Mesodermal cell (in vitro differentiated cells): Measurements from ENCODE around the gene SUGP2.

ENCODE experiments used
- H3K27ac ChIP-seq: 2 replicates; pipeline ENCODE4 v1.7.0; 2013; ENCODE audit warnings: mild to moderate bottlenecking, low read depth, low read length, moderate library complexity; ENCODE audit not compliant: severe bottlenecking
- H3K36me3 ChIP-seq: 2 replicates; pipeline ENCODE4 v1.7.1; 2013; ENCODE audit warnings: mild to moderate bottlenecking, low read length, moderate library complexity; ENCODE audit not compliant: control insufficient read depth, insufficient read depth
- H3K4me1 ChIP-seq: one replicate; pipeline ENCODE4 v1.7.1; 2013; ENCODE audit warnings: mild to moderate bottlenecking, low read length; ENCODE audit not compliant: insufficient read depth, control insufficient read depth, poor library complexity, severe bottlenecking
- H3K4me3 ChIP-seq: 2 replicates; pipeline ENCODE4 v1.7.0; 2013; ENCODE audit warnings: low read length, control low read depth, mild to moderate bottlenecking; ENCODE audit not compliant: insufficient read depth, poor library complexity, severe bottlenecking; ENCODE audit errors: extremely low read depth
- H3K9me3 ChIP-seq: 2 replicates; pipeline ENCODE4 v1.7.1; 2013; ENCODE audit warnings: mild to moderate bottlenecking, low read length, moderate library complexity; ENCODE audit not compliant: control insufficient read depth
- WGBS, 2 experiments: methylation state at CpG; one replicate each; pipeline ENCODE4 v1.1.5; 2013; ENCODE audit warnings: missing lambda C conversion rate in 2 of 2; ENCODE audit not compliant: insufficient coverage in 2 of 2; 5-methylcytosine and 5-hydroxymethylcytosine counted together

SUGP2 gene

GRCh38 chr19:18990128-18990708 is 43.1 kb downstream of the SUGP2 start:
- H3K9me3 ChIP-seq = no peaks in the 10 kb centered on the region
- WGBS, 2 experiments = 83 to 90% methylated on average over 4 to 5 of the region's 5 CpGs

GRCh38 chr19:18989316-18989715 is 44.0 kb downstream of the SUGP2 start:
- WGBS, 2 experiments = 93 to 95% methylated on average over 9 to 10 of the region's 10 CpGs
- Histone ChIP-seq H3K36me3 (peaks cover 32% of the 10 kb centered on the region), H3K9me3 (no peaks in the 10 kb centered on the region), H3K4me1 (no peaks in the 10 kb centered on the region), H3K4me3 (no peak overlapping the region), H3K27ac (no peak overlapping the region)

More at GRCh38 chr19:18990128-18990708, 43.1 kb downstream of the SUGP2 start:
- Histone ChIP-seq H3K36me3 (peaks cover 41% of the 10 kb centered on the region), H3K27ac (no peak overlapping the region), H3K4me1 (no peaks in the 10 kb centered on the region), H3K4me3 (no peak overlapping the region)

- H3K9me3 ChIP-seq = no peaks in the 10 kb centered on the region
- no peak overlapping the region for H3K27ac ChIP-seq
- WGBS, 2 experiments = 20% methylated on average over 1 of the region's 4 CpGs; no CpG with 5 or more reads in 1 of the 2 experiments
- H3K4me1 ChIP-seq = no peaks in the 10 kb centered on the region
- H3K36me3 ChIP-seq = peaks cover 13% of the 10 kb centered on the region
- H3K4me3 ChIP-seq = no peak overlapping the region
Observed at GRCh38 chr19:18987456-18987855, 45.9 kb downstream of the SUGP2 start.

- no peaks in the 10 kb centered on the region for H3K4me1 ChIP-seq
- WGBS, 2 experiments = 72 to 86% methylated on average over 3 to 4 of the region's 7 CpGs
- H3K36me3 ChIP-seq = no peaks in the 10 kb centered on the region
- H3K4me3 ChIP-seq = no peak overlapping the region
- no peaks in the 10 kb centered on the region for H3K9me3 ChIP-seq
- H3K27ac ChIP-seq = no peak overlapping the region
Observed at GRCh38 chr19:18985257-18985656, 48.1 kb downstream of the SUGP2 start.

GRCh38 chr19:18984251-18984650 is 49.1 kb downstream of the SUGP2 start:
- Histone ChIP-seq H3K9me3 (no peaks in the 10 kb centered on the region), H3K4me1 (no peaks in the 10 kb centered on the region), H3K27ac (no peak overlapping the region), H3K36me3 (no peaks in the 10 kb centered on the region), H3K4me3 (no peak overlapping the region)
- 82 to 88% methylated on average over 3 of the region's 3 CpGs for WGBS, 2 experiments

- H3K36me3 ChIP-seq = no peaks in the 10 kb centered on the region
- 57 to 73% methylated on average over 1 to 2 of the region's 2 CpGs for WGBS, 2 experiments
- H3K4me1 ChIP-seq = no peaks in the 10 kb centered on the region
- H3K9me3 ChIP-seq = no peaks in the 10 kb centered on the region
- no peak overlapping the region for H3K4me3 ChIP-seq
- no peak overlapping the region for H3K27ac ChIP-seq
Observed at GRCh38 chr19:18982669-18983068, 50.6 kb downstream of the SUGP2 start.

GRCh38 chr19:18980432-18981020 is 52.8 kb downstream of the SUGP2 start:
- Histone ChIP-seq H3K27ac (no peak overlapping the region), H3K4me3 (no peak overlapping the region), H3K36me3 (no peaks in the 10 kb centered on the region), H3K4me1 (no peaks in the 10 kb centered on the region), H3K9me3 (no peaks in the 10 kb centered on the region)
- 88 to 92% methylated on average over 5 to 7 of the region's 7 CpGs for WGBS, 2 experiments

- no peaks in the 10 kb centered on the region for H3K4me1 ChIP-seq
- H3K36me3 ChIP-seq = no peaks in the 10 kb centered on the region
- H3K4me3 ChIP-seq = no peak overlapping the region
- no peaks in the 10 kb centered on the region for H3K9me3 ChIP-seq
- WGBS, 2 experiments = 84 to 94% methylated on average over 4 to 5 of the region's 7 CpGs
- H3K27ac ChIP-seq = no peak overlapping the region
Observed at GRCh38 chr19:18978616-18979015, 54.7 kb downstream of the SUGP2 start.

- WGBS, 2 experiments = 96 to 98% methylated on average over 5 to 6 of the region's 10 CpGs
- H3K36me3 ChIP-seq = no peaks in the 10 kb centered on the region
- no peaks in the 10 kb centered on the region for H3K4me1 ChIP-seq
- no peak overlapping the region for H3K27ac ChIP-seq
- H3K4me3 ChIP-seq = no peak overlapping the region
- no peaks in the 10 kb centered on the region for H3K9me3 ChIP-seq
Observed at GRCh38 chr19:18975869-18976268, 57.4 kb downstream of the SUGP2 start.

GRCh38 chr19:18975011-18975410 is 58.3 kb downstream of the SUGP2 start:
- H3K9me3 ChIP-seq = no peaks in the 10 kb centered on the region
- no peaks in the 10 kb centered on the region for H3K36me3 ChIP-seq
- WGBS, 2 experiments = 60% methylated on average over 1 of the region's 3 CpGs; no CpG with 5 or more reads in 1 of the 2 experiments
- no peak overlapping the region for H3K27ac ChIP-seq
- no peaks in the 10 kb centered on the region for H3K4me1 ChIP-seq
- no peak overlapping the region for H3K4me3 ChIP-seq

GRCh38 chr19:18972851-18973250 is 60.5 kb downstream of the SUGP2 start:
- H3K27ac ChIP-seq = no peak overlapping the region
- no peaks in the 10 kb centered on the region for H3K9me3 ChIP-seq
- 84 to 91% methylated on average over 3 to 4 of the region's 5 CpGs for WGBS, 2 experiments
- H3K4me3 ChIP-seq = no peak overlapping the region
- H3K4me1 ChIP-seq = peaks cover under 1% of the 10 kb centered on the region
- no peaks in the 10 kb centered on the region for H3K36me3 ChIP-seq
